ENCODE data around the gene ATXN1.

DNA sequence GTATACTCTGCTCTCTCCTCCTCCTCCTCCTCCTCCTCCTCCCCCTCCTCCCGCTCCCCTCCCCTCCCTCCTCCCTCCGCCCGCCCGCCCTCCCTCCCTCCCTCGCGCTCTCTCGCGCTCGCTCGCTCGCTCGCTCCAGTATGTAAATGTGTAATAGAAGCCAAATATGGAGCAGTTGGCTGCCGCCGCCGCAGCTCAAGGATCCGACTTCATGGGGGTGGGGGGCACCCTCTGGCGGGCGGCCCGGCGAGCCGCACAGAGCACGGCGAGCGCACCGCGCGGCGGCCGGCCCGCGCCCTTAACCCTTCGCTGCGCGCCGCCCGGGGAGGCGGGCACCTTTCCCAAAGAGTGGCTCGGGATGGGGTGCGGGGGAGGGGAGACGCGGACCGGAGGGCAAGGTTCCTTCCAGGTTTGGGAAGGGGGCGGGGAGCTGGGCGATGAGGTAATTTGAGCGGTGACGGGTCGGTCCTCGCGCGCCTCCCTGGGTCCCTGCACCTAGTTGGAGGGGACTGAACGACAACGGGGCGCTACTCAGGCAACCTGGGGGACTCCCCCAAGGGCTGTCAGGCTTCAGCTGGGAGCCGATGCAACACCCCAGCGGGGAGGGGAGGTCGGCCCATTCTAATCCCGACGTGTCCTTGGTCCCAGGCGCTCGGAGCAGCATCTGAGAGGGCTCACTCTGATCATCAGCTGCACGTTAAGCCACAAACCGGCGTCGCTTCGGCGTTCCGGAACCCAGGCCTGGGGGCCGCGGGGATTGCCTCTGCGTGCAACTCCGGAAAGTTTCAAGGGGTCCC, 409 bp upstream of the ATXN1 start:
- TF ChIP-seq, protein P1, sequence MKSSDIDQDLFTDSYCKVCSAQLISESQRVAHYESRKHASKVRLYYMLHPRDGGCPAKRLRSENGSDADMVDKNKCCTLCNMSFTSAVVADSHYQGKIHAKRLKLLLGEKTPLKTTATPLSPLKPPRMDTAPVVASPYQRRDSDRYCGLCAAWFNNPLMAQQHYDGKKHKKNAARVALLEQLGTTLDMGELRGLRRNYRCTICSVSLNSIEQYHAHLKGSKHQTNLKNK (CRISPR knock-in tag; IDR thresholded peaks at IDR 0.05), result no peak
- TF ChIP-seq CREM (CRISPR knock-in tag; IDR thresholded peaks at IDR 0.05), result no peak
- no peak for TF ChIP-seq ESRRA (CRISPR knock-in tag; IDR thresholded peaks at IDR 0.05; ENCODE audit: borderline replicate concordance)

Data from WTC11 (cell line).